Body of pancreas (tissue), 4 donors: ENCODE measurements around the gene BACE2.

ENCODE experiments used
- POLR2A ChIP-seq, 3 donors: fragments of 450-650 bp; IDR thresholded peaks; one replicate each; pipeline ENCODE4 v1.6.1; 2016; ENCODE audit warnings: antibody characterized with exemption in 3 of 3, mild to moderate bottlenecking in 2 of 3
- TF ChIP-seq, protein P1 (sequence below), 7 experiments: fragments of 450-650 bp in 4 of 7; fragments of 200-600 bp in 3 of 7; sonication (generic) in 3 of 7; IDR thresholded peaks; one replicate each; pipeline ENCODE4 v1.5.1; 2016 to 2019; ENCODE audit warnings: antibody characterized with exemption in 7 of 7

DNA sequence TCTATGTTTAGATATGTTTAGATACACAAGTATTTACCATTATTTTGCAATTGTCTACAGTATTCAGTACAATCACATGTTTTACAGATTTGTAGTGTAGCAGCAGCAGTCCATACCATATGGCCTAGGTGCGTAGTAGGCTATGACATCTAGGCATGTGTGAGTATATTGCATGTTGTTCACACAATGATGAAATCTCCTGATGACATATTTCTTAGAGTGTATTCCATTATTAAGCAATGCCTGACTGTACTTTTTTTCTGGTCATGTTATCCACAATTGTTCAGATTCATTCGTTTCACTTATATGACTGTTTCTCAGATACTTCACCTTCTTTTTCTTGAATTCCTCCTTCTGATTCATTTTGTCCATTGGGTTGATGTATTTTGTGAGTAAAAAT is 9.9 kb upstream of the BACE2 start:
- TF ChIP-seq, protein P1, sequence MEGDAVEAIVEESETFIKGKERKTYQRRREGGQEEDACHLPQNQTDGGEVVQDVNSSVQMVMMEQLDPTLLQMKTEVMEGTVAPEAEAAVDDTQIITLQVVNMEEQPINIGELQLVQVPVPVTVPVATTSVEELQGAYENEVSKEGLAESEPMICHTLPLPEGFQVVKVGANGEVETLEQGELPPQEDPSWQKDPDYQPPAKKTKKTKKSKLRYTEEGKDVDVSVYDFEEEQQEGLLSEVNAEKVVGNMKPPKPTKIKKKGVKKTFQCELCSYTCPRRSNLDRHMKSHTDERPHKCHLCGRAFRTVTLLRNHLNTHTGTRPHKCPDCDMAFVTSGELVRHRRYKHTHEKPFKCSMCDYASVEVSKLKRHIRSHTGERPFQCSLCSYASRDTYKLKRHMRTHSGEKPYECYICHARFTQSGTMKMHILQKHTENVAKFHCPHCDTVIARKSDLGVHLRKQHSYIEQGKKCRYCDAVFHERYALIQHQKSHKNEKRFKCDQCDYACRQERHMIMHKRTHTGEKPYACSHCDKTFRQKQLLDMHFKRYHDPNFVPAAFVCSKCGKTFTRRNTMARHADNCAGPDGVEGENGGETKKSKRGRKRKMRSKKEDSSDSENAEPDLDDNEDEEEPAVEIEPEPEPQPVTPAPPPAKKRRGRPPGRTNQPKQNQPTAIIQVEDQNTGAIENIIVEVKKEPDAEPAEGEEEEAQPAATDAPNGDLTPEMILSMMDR (IDR thresholded peaks at IDR 0.05): no peak
- TF ChIP-seq POLR2A (IDR thresholded peaks at IDR 0.05): no peak
